GM12878 (cell line): ENCODE measurements around the gene CLRN3. TPM values are rescaled to one million over a fixed set of nuclear protein-coding genes. Genes with fewer than 3 reads are reported as not detected.

Experiments used
- ATAC-seq: fragments of 200-7000 bp; cut with Tn5 transposase; 3 replicates; pipeline ENCODE4 v1.9.1; 2020; ENCODE audit warnings: mild to moderate bottlenecking, moderate library complexity
- BruUV-seq: library from RNA; stranded (reverse); fragments of 400-500 nt; replicated peaks from 2 replicates; lab custom pipeline; 2021; lab: Mats Ljungman, UMichigan
- CTCF ChIA-PET: fragments of 300-600 bp; sonication (Branson Sonifier 250); formaldehyde crosslinking; extraction: SDS; loops from one replicate; lab custom pipeline; 2021; ENCODE audit warnings: inconsistent platforms; lab: Yijun Ruan, JAX
- POLR2A ChIA-PET: fragments of 350-600 bp; formaldehyde crosslinking; extraction: SDS; loops from one replicate; lab custom pipeline; 2021; ENCODE audit warnings: inconsistent platforms; lab: Charles Lee
- RAD21 ChIA-PET: fragments of 300-600 bp; sonication (Branson Sonifier 250); formaldehyde crosslinking; loops from one replicate; lab custom pipeline; 2023; ENCODE audit warnings: antibody characterized with exemption; ENCODE audit not compliant: unreplicated experiment; lab: Charles Lee
- SMC1A ChIA-PET: fragments of 300-600 bp; sonication (Branson Sonifier 250); formaldehyde crosslinking; loops from one replicate; lab custom pipeline; 2023; ENCODE audit not compliant: unreplicated experiment, uncharacterized antibody; lab: Charles Lee
- DNase-seq: peaks from one replicate; pipeline ENCODE4 v3.0.0-alpha.2; 2011; ENCODE audit warnings: low read depth, low spot score
- FAIRE-seq: peaks from 3 replicates; lab custom pipeline; 2011; peaks lifted over from hg19 to GRCh38; lab: Jason Lieb, UNC
- H2AFZ ChIP-seq: 2 replicates; pipeline ENCODE4 v1.6.0; 2011; ENCODE audit warnings: low read depth, low read length, control low read depth; ENCODE audit not compliant: control insufficient read depth
- H3K27ac ChIP-seq: 2 replicates; pipeline ENCODE4 v1.5.1; 2011; ENCODE audit warnings: control low read depth; ENCODE audit not compliant: control insufficient read depth, insufficient read depth
- H3K27me3 ChIP-seq, 2 experiments: replicated peaks in 1 of 2; 2 replicates each; pipeline versions ENCODE4 v1.6.0 to v1.6.1; 2011; ENCODE audit warnings: low read length in 1 of 2; ENCODE audit not compliant: control insufficient read depth in 2 of 2, insufficient read depth in 2 of 2
- H3K36me3 ChIP-seq, 2 experiments: 2 replicates each; pipeline ENCODE4 v1.5.1; 2011; ENCODE audit warnings: low read length in 1 of 2; ENCODE audit not compliant: control insufficient read depth in 2 of 2, insufficient read depth in 2 of 2
- H3K4me1 ChIP-seq: 2 replicates; pipeline ENCODE4 v1.6.1; 2011; ENCODE audit warnings: mild to moderate bottlenecking, low read length, moderate library complexity, mixed read lengths; ENCODE audit not compliant: control insufficient read depth, insufficient read depth
- H3K4me2 ChIP-seq: 2 replicates; pipeline ENCODE4 v1.6.0; 2011; ENCODE audit warnings: control low read depth; ENCODE audit not compliant: control insufficient read depth, insufficient read depth
- H3K4me3 ChIP-seq: fragments of 200-600 bp; sonication (generic); 2 replicates; pipeline ENCODE4 v1.5.1; 2016
- H3K79me2 ChIP-seq: 2 replicates; pipeline ENCODE4 v1.6.0; 2011; ENCODE audit warnings: low read length; ENCODE audit not compliant: control insufficient read depth, insufficient read depth
- H3K9ac ChIP-seq: 2 replicates; pipeline ENCODE4 v1.8.0; 2011; ENCODE audit warnings: low read length, control low read depth, mixed read lengths; ENCODE audit not compliant: control insufficient read depth, insufficient read depth
- H3K9me3 ChIP-seq: replicated peaks from 3 replicates; pipeline ENCODE4 v1.5.1; 2011; ENCODE audit warnings: mild to moderate bottlenecking, low read length; ENCODE audit not compliant: control insufficient read depth, insufficient read depth
- H4K20me1 ChIP-seq: 2 replicates; pipeline ENCODE4 v1.6.0; 2011; ENCODE audit not compliant: control insufficient read depth, insufficient read depth
- CBX5 ChIP-seq: sonication (generic); IDR thresholded peaks from 2 replicates; pipeline ENCODE4 v1.6.1; 2016; ENCODE audit warnings: low read depth, moderate library complexity, mild to moderate bottlenecking, inconsistent platforms
- CHD2 ChIP-seq: IDR thresholded peaks from 2 replicates; pipeline ENCODE4 v1.6.1; 2011; ENCODE audit warnings: low read depth, low read length, improper control_type of control experiment, borderline replicate concordance
- CREM ChIP-seq: IDR thresholded peaks from 2 replicates; pipeline ENCODE4 v1.6.1; 2014; ENCODE audit warnings: antibody characterized with exemption, low read depth
- EZH2 ChIP-seq: IDR thresholded peaks from 2 replicates; pipeline ENCODE4 v1.6.1; 2012; ENCODE audit warnings: low read depth, mild to moderate bottlenecking, control low read depth, inconsistent platforms, low read length, borderline replicate concordance; ENCODE audit not compliant: control insufficient read depth
- MTA3 ChIP-seq: IDR thresholded peaks from 2 replicates; pipeline ENCODE4 v1.6.1; 2012; ENCODE audit warnings: low read length, inconsistent platforms, borderline replicate concordance
- NFXL1 ChIP-seq: fragments of 450-650 bp; IDR thresholded peaks from 2 replicates; pipeline ENCODE4 v1.6.1; 2017; ENCODE audit warnings: antibody characterized with exemption, mild to moderate bottlenecking, borderline replicate concordance
- NR2F1 ChIP-seq: fragments of 450-650 bp; conservative IDR thresholded peaks from 2 replicates; pipeline ENCODE4 v1.6.1; 2017; ENCODE audit warnings: mild to moderate bottlenecking
- POU2F2 ChIP-seq: IDR thresholded peaks from 3 replicates; pipeline ENCODE4 v1.6.1; 2011; ENCODE audit warnings: low read depth, mild to moderate bottlenecking, low read length, borderline replicate concordance
- RUNX3 ChIP-seq: IDR thresholded peaks from 2 replicates; pipeline ENCODE4 v1.6.1; 2012; ENCODE audit warnings: low read length, inconsistent platforms
- SRF ChIP-seq, 2 experiments: IDR thresholded peaks; 2 replicates each; pipeline ENCODE4 v1.6.1; 2011; ENCODE audit warnings: low read depth in 2 of 2, low read length in 2 of 2, mild to moderate bottlenecking in 1 of 2, moderate library complexity in 1 of 2
- STAT3 ChIP-seq: IDR thresholded peaks from 2 replicates; pipeline ENCODE4 v1.6.1; 2011; ENCODE audit warnings: low read depth, low read length, improper control_type of control experiment
- SUZ12 ChIP-seq: fragments of 200-600 bp; sonication (generic); IDR thresholded peaks from one replicate; pipeline ENCODE4 v1.6.1; 2018; ENCODE audit warnings: antibody characterized with exemption, mild to moderate bottlenecking; ENCODE audit not compliant: unreplicated experiment
- TBL1XR1 ChIP-seq: IDR thresholded peaks from 2 replicates; pipeline ENCODE4 v1.6.1; 2012; ENCODE audit warnings: low read depth, low read length, improper control_type of control experiment
- ZBTB40 ChIP-seq: fragments of 450-650 bp; IDR thresholded peaks from 2 replicates; pipeline ENCODE4 v1.6.1; 2016; ENCODE audit warnings: mild to moderate bottlenecking, moderate library complexity, borderline replicate concordance
- in situ Hi-C: fragments of 300-500 bp; cut with MboI; formaldehyde crosslinking; loops from 9 replicates; pipeline ENCODE4 v1.14.3; 2018; ENCODE audit warnings: mixed read lengths
- intact Hi-C: fragments of 100-400 bp; cut with micrococcal nuclease; formaldehyde crosslinking; loops from one replicate; pipeline ENCODE4 v1.14.2; 2022; ENCODE audit not compliant: unreplicated experiment
- polyA plus RNA-seq, 11 experiments: library from polyadenylated mRNA; depleted of rRNA in 4 of 11; unstranded in 6 of 11; stranded (reverse) in 5 of 11; fragments of >200 nt; fragmentation: Nextera tagmentation in 4 of 11; fragmentation: Illumina TruSeq in 1 of 11; extraction: Ambion mirVana in 4 of 11; extraction: Trizol in 1 of 11; gene quantifications; 1 replicate in 1 of 11; 2 replicates in 10 of 11; pipeline versions ENCODE4 v1.2.1 to v1.2.3, GENCODE V29; 2011 to 2016; ENCODE audit warnings: inconsistent platforms in 2 of 11, missing spikeins in 2 of 11, low read depth in 1 of 11
- total RNA-seq, 4 experiments: library from RNA; depleted of rRNA in 3 of 4; stranded (reverse); fragments of >200 nt in 3 of 4; fragmentation: Illumina TruSeq in 1 of 4; extraction: Trizol in 1 of 4; gene quantifications; 2 replicates each; pipeline versions ENCODE4 v1.2.1 to v1.2.3, GENCODE V29; 2013 to 2021
- TF ChIP-seq, protein P1 (sequence below): IDR thresholded peaks from 2 replicates; pipeline ENCODE4 v1.6.1; 2012; ENCODE audit warnings: low read depth, low read length, improper control_type of control experiment

The CLRN3 gene
- total and polyA plus RNA-seq, 10 of the 15 experiments (the other 5 are each of a cell fraction or from before 2014, with no cell fraction given): not detected

DNA sequence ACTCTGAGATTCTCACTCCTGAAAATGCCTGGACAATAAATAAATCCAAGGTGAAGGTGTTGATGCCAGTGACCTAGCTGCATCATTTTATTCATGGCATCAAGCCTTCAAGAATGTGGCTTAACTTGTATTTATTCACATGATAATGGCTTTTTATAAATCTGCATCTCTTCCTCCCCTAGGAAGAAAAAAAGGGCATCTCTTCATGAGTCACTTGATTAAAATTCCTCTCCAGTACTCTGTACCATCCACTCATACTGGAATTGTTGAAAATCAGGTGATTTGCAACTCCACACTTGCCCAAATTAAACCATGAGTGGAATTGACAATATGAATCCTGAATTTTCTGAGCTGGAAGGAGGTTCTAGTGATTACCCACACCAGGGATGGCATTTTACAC, 44.3 kb upstream of the CLRN3 start:
- Histone ChIP-seq H3K36me3 (no peaks in the 10 kb centered on the region), H4K20me1 (no peaks in the 10 kb centered on the region), H3K79me2 (no peaks in the 10 kb centered on the region), H3K27ac (no peak overlapping the region), H3K4me2 (no peak overlapping the region), H3K4me1 (no peaks in the 10 kb centered on the region), H2AFZ (no peak overlapping the region), H3K4me3 (no peak overlapping the region), H3K27me3 (peaks cover 0 to 2% of the 10 kb centered on the region in 2 experiments; a peak in 3 of 4 replicates), H3K9ac (no peak overlapping the region), H3K9me3 (no peaks in the 10 kb centered on the region)
- in situ Hi-C loops: no loop called here
- no peak for TF ChIP-seq POU2F2
- TF ChIP-seq TBL1XR1: no peak
- TF ChIP-seq MTA3: no peak
- TF ChIP-seq CREM: no peak
- TF ChIP-seq, protein P1, sequence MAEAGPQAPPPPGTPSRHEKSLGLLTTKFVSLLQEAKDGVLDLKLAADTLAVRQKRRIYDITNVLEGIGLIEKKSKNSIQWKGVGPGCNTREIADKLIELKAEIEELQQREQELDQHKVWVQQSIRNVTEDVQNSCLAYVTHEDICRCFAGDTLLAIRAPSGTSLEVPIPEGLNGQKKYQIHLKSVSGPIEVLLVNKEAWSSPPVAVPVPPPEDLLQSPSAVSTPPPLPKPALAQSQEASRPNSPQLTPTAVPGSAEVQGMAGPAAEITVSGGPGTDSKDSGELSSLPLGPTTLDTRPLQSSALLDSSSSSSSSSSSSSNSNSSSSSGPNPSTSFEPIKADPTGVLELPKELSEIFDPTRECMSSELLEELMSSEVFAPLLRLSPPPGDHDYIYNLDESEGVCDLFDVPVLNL: no peak
- no peak for TF ChIP-seq RUNX3
- no peak for TF ChIP-seq CHD2
- TF ChIP-seq CBX5: no peak
- TF ChIP-seq STAT3: no peak
- no peak for TF ChIP-seq SUZ12
- TF ChIP-seq EZH2: no peak
- TF ChIP-seq NFXL1: no peak
- TF ChIP-seq ZBTB40: no peak
- TF ChIP-seq SRF (IDR thresholded peaks at IDR 0.05; ENCODE audit: low read depth in 2 of 2, low read length in 2 of 2): no peak
- no peak for TF ChIP-seq NR2F1
- ChIA-PET RAD21 (no interaction called here), POLR2A (no interaction called here), CTCF (no interaction called here), SMC1A (no interaction called here)
- no TSS peak for BruUV-seq
- no peak for DNase-seq
- intact Hi-C loops: no loop called here
- no peak for FAIRE-seq
- no peak for ATAC-seq
